Activated CD4-positive, alpha-beta memory T cell treated with anti-CD3 and anti-CD28 coated beads, Interleukin-2, amount 10 ng/mL, durations not matched to agents 7 days and 5 days (primary cell): ENCODE data around the gene MASP2. TPM values are rescaled to one million over a fixed set of nuclear protein-coding genes. Genes with fewer than 3 reads are reported as not detected.

Experiments
- total RNA-seq, 2 experiments: library from RNA; stranded (reverse); gene quantifications; one replicate each; pipeline ENCODE4 v1.2.3, GENCODE V29; 2021

The MASP2 gene
- total RNA-seq, 2 experiments from 2014 or later = not detected

Other genes starting within 250 kb of the MASP2 start
- 100 to 1,000 TPM; 159 to 174 TPM for gene TARDBP, start 34.6 kb downstream of the MASP2 start, total RNA-seq
- 10 to 100 TPM; 69.3 to 72.1 TPM for gene SRM, start 12.8 kb upstream of the MASP2 start, total RNA-seq
- gene EXOSC10, start 52.6 kb upstream of the MASP2 start, total RNA-seq = 10 to 100 TPM; 65.8 to 67.6 TPM
- gene ANGPTL7, start 142.1 kb upstream of the MASP2 start, total RNA-seq = not detected
- 10 to 100 TPM; 32.9 to 36.2 TPM for gene MTOR, start 215.3 kb upstream of the MASP2 start, total RNA-seq
- 10 to 100 TPM; 19.9 TPM for gene UBIAD1, start 226.0 kb upstream of the MASP2 start, total RNA-seq